OCI-LY3 (cell line): Measurements from ENCODE around the gene CCDC138.

ENCODE experiments used
- EZH2phosphoT487 ChIP-seq: fragments of 200-600 bp; shearing (Covaris generic); IDR thresholded peaks from 2 replicates; pipeline ENCODE4 v1.6.1; 2018; ENCODE audit warnings: antibody characterized with exemption, mixed run types, low read depth
- TF ChIP-seq, protein P1 (sequence below): fragments of 200-600, 300-600 bp; sonication (generic); IDR thresholded peaks from 2 replicates; pipeline ENCODE4 v1.5.1; 2014; ENCODE audit warnings: antibody characterized with exemption, low read length, low read depth

DNA sequence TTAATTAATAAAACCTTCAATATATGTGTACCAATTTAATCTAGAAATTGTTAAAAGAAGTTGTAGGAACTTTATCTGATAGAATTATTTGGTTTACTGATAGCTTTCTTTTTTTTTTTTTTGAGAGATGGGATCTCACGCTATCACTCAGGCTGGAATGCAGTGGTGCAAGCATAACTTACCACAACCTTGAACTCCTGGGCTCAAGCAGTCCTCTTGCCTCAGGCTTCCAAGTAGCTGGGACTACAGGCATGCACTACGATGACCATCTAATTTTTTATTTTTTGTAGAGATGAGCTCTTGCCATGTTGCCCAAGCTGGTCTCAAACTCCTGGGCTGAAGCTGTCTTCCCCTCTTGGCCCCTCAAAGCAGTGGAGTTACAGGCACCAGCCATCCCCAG lies 66.8 kb downstream of the CCDC138 start:
- TF ChIP-seq, protein P1, sequence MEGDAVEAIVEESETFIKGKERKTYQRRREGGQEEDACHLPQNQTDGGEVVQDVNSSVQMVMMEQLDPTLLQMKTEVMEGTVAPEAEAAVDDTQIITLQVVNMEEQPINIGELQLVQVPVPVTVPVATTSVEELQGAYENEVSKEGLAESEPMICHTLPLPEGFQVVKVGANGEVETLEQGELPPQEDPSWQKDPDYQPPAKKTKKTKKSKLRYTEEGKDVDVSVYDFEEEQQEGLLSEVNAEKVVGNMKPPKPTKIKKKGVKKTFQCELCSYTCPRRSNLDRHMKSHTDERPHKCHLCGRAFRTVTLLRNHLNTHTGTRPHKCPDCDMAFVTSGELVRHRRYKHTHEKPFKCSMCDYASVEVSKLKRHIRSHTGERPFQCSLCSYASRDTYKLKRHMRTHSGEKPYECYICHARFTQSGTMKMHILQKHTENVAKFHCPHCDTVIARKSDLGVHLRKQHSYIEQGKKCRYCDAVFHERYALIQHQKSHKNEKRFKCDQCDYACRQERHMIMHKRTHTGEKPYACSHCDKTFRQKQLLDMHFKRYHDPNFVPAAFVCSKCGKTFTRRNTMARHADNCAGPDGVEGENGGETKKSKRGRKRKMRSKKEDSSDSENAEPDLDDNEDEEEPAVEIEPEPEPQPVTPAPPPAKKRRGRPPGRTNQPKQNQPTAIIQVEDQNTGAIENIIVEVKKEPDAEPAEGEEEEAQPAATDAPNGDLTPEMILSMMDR = no peak
- no peak for TF ChIP-seq EZH2phosphoT487
